Measurements from ENCODE around the gene NFIA. TPM values are rescaled to one million over a fixed set of nuclear protein-coding genes. Genes with fewer than 3 reads are reported as not detected.

The NFIA gene
- total and polyA plus RNA-seq, 2 of the 13 experiments (the other 11 are each of a cell fraction or from before 2014, with no cell fraction given) = 14.7 to 28.5 TPM

DNA sequence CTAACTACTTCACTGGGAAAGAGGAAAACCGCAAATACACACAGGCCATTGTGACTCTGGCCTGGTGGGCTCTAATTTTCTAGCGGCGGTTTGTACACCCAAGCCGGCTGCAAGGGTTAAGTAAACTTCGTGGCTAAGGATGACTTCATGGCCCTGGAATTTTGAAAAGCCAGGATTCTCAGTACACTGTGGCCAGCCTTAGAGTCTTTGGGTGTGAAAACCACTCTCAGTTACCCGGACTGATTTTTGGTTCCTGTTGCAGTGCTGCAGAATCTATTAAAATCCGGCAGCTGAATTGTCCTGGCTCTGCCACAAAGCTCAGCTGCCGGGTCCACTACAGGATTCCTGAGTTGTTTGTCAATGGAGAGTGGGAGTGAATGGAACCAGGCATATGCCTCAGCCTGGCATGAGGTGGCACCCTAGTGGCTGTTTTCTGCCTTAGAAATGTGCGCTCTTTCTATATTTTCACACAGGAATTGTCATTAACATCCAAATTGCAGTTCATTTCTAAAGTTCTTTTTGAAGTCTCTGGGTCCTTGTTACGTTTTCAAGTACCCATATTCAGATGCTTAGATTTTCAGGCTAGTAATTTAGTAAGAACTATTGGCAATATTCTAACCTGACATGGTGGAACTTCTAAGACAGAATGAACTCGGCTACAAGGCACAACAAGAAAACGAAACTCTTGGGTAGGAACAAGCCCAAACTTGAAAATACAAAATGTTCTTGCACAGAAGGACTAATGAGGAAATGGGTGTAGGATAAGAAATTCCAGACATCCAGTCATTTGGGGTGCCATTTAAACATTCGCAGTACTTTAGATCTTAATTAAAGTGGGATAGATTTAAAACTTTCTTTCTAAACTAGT, 255.9 kb downstream of the NFIA start (continued):
- TF ChIP-seq, protein P1, sequence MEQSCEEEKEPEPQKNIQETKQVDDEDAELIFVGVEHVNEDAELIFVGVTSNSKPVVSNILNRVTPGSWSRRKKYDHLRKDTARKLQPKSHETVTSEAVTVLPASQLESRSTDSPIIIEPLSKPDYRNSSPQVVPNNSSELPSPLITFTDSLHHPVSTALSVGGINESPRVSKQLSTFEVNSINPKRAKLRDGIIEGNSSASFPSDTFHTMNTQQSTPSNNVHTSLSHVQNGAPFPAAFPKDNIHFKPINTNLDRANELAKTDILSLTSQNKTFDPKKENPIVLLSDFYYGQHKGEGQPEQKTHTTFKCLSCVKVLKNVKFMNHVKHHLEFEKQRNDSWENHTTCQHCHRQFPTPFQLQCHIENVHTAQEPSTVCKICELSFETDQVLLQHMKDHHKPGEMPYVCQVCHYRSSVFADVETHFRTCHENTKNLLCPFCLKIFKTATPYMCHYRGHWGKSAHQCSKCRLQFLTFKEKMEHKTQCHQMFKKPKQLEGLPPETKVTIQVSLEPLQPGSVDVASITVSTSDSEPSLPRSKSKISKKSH (CRISPR knock-in tag; IDR thresholded peaks at IDR 0.05; ENCODE audit: borderline replicate concordance) = no peak
- no peak for TF ChIP-seq PCBP1 (IDR thresholded peaks at IDR 0.05; ENCODE audit: borderline replicate concordance, low read depth, low read length)
- TF ChIP-seq, protein P2, sequence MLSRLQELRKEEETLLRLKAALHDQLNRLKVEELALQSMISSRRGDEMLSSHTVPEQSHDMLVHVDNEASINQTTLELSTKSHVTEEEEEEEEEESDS (CRISPR knock-in tag; IDR thresholded peaks at IDR 0.05; ENCODE audit: borderline replicate concordance) = no peak
- no peak for TF ChIP-seq NFATC3 (CRISPR knock-in tag; IDR thresholded peaks at IDR 0.05)
- TF ChIP-seq CHCHD3 (CRISPR knock-in tag; IDR thresholded peaks at IDR 0.05) = no peak
- no peak for TF ChIP-seq FOXA1 (IDR thresholded peaks at IDR 0.05)
- TF ChIP-seq FOXA1 (CRISPR knock-in tag; IDR thresholded peaks at IDR 0.05) = peak; percentile 82
- TF ChIP-seq, protein P3, sequence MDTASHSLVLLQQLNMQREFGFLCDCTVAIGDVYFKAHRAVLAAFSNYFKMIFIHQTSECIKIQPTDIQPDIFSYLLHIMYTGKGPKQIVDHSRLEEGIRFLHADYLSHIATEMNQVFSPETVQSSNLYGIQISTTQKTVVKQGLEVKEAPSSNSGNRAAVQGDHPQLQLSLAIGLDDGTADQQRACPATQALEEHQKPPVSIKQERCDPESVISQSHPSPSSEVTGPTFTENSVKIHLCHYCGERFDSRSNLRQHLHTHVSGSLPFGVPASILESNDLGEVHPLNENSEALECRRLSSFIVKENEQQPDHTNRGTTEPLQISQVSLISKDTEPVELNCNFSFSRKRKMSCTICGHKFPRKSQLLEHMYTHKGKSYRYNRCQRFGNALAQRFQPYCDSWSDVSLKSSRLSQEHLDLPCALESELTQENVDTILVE (CRISPR knock-in tag; IDR thresholded peaks at IDR 0.05) = no peak
- TF ChIP-seq ATF7 (IDR thresholded peaks at IDR 0.05) = peak; percentile 50; the same call in 1 of the 2 replicates
- peak; percentile 98 for TF ChIP-seq ATF7 (CRISPR knock-in tag; IDR thresholded peaks at IDR 0.05)
- TF ChIP-seq IRX3 (CRISPR knock-in tag; IDR thresholded peaks at IDR 0.05; ENCODE audit: borderline replicate concordance, low read depth) = no peak
- no peak for TF ChIP-seq TEAD2 (CRISPR knock-in tag; IDR thresholded peaks at IDR 0.05)
- TF ChIP-seq GATAD2A (CRISPR knock-in tag; IDR thresholded peaks at IDR 0.05) = peak; percentile 92
- no peak for TF ChIP-seq ZZZ3 (CRISPR knock-in tag; IDR thresholded peaks at IDR 0.05; ENCODE audit: borderline replicate concordance)
- TF ChIP-seq, protein P4, sequence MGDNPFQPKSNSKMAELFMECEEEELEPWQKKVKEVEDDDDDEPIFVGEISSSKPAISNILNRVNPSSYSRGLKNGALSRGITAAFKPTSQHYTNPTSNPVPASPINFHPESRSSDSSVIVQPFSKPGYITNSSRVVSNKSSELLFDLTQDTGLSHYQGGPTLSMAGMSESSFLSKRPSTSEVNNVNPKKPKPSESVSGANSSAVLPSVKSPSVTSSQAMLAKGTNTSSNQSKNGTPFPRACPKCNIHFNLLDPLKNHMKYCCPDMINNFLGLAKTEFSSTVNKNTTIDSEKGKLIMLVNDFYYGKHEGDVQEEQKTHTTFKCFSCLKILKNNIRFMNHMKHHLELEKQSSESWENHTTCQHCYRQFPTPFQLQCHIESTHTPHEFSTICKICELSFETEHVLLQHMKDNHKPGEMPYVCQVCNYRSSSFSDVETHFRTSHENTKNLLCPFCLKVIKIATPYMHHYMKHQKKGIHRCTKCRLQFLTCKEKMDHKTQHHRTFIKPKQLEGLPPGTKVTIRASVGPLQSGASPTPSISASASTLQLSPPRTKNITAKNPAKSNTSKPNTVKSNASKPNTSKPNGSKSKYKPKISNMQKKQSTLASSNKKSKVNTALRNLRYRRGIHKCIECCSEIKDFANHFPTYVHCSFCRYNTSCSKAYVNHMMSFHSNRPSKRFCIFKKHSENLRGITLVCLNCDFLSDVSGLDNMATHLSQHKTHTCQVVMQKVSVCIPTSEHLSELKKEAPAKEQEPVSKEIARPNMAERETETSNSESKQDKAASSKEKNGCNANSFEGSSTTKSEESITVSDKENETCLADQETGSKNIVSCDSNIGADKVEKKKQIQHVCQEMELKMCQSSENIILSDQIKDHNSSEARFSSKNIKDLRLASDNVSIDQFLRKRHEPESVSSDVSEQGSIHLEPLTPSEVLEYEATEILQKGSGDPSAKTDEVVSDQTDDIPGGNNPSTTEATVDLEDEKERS (CRISPR knock-in tag; IDR thresholded peaks at IDR 0.05) = no peak
- no peak for TF ChIP-seq ZNF143 (CRISPR knock-in tag; IDR thresholded peaks at IDR 0.05)
- TF ChIP-seq HOXD1 (CRISPR knock-in tag; IDR thresholded peaks at IDR 0.05) = no peak
- no peak for TF ChIP-seq RBFOX2 (IDR thresholded peaks at IDR 0.05; ENCODE audit: low read depth, low read length)
- no peak for TF ChIP-seq NRL (CRISPR knock-in tag; IDR thresholded peaks at IDR 0.05; ENCODE audit: borderline replicate concordance)
- TF ChIP-seq FOXO1 (CRISPR knock-in tag; IDR thresholded peaks at IDR 0.05) = 0 out of 2 replicates have a peak, but pooled peaks have one; percentile 18
- no peak for TF ChIP-seq ZNF788 (CRISPR knock-in tag; IDR thresholded peaks at IDR 0.05; ENCODE audit: borderline replicate concordance)
- TF ChIP-seq ZNF331 (CRISPR knock-in tag; IDR thresholded peaks at IDR 0.05) = peak; percentile 70; the same call in 1 of the 2 replicates
- no peak for TF ChIP-seq NR3C1 (CRISPR knock-in tag; IDR thresholded peaks at IDR 0.05)
- TF ChIP-seq ZNF207 (IDR thresholded peaks at IDR 0.05; ENCODE audit: borderline replicate concordance) = no peak
- no peak for TF ChIP-seq MAZ (IDR thresholded peaks at IDR 0.05; ENCODE audit: borderline replicate concordance, low read depth, low read length)
- TF ChIP-seq MAZ (CRISPR knock-in tag; IDR thresholded peaks at IDR 0.05; ENCODE audit: low read depth) = no peak
